HepG2 (cell line): ENCODE results near the gene RSL1D1. TPM values are rescaled to one million over a fixed set of nuclear protein-coding genes. Genes with fewer than 3 reads are reported as not detected.

Experiments used
- AHR ChIP-seq: IDR thresholded peaks from 2 replicates; pipeline ENCODE4 v1.6.1; 2018; ENCODE audit warnings: missing genetic modification reagents, missing compliant biosample characterization
- ATF1 ChIP-seq: IDR thresholded peaks from 2 replicates; pipeline ENCODE4 v1.6.1; 2016; ENCODE audit warnings: mild to moderate bottlenecking, control low read depth
- BHLHE40 ChIP-seq: IDR thresholded peaks from 2 replicates; pipeline ENCODE4 v1.6.1; 2011; ENCODE audit warnings: low read length, improper control_type of control experiment
- DDIT3 ChIP-seq: sonication (generic); formaldehyde crosslinking; IDR thresholded peaks from 2 replicates; pipeline ENCODE4 v1.4.0; 2020; ENCODE audit warnings: mild to moderate bottlenecking, missing genetic modification reagents
- HIVEP1 ChIP-seq: sonication (generic); formaldehyde crosslinking; IDR thresholded peaks from 2 replicates; pipeline ENCODE4 v1.4.0; 2020; ENCODE audit warnings: mild to moderate bottlenecking, missing genetic modification reagents
- JUND ChIP-seq: sonication (generic); formaldehyde crosslinking; IDR thresholded peaks from 2 replicates; pipeline ENCODE4 v1.8.0; 2022; ENCODE audit warnings: mild to moderate bottlenecking, missing genetic modification reagents
- KDM1A ChIP-seq: IDR thresholded peaks from 2 replicates; pipeline ENCODE4 v1.6.1; 2016; ENCODE audit warnings: missing compliant biosample characterization
- MTERF4 ChIP-seq: sonication (generic); formaldehyde crosslinking; IDR thresholded peaks from 2 replicates; pipeline ENCODE4 v1.8.0; 2023; ENCODE audit warnings: mild to moderate bottlenecking, missing genetic modification reagents
- NCOA1 ChIP-seq: sonication (generic); formaldehyde crosslinking; IDR thresholded peaks from 2 replicates; pipeline ENCODE4 v1.9.0; 2021; ENCODE audit warnings: missing genetic modification reagents
- NFE2 ChIP-seq: sonication (generic); formaldehyde crosslinking; IDR thresholded peaks from 2 replicates; pipeline ENCODE4 v1.4.0; 2020; ENCODE audit warnings: missing genetic modification reagents
- POGZ ChIP-seq: sonication (generic); formaldehyde crosslinking; IDR thresholded peaks from 2 replicates; pipeline ENCODE4 v1.4.0; 2020; ENCODE audit warnings: mild to moderate bottlenecking, missing genetic modification reagents
- RBM22 ChIP-seq: fragments of 200-400 bp; formaldehyde crosslinking; optimal IDR thresholded peaks from 2 replicates; pipeline ENCODE3; 2017; ENCODE audit warnings: mild to moderate bottlenecking, low read length, moderate library complexity
- REL ChIP-seq: sonication (generic); formaldehyde crosslinking; conservative IDR thresholded peaks from 2 replicates; pipeline ENCODE4 v1.8.0; 2022; ENCODE audit warnings: mild to moderate bottlenecking, missing genetic modification reagents, moderate library complexity
- SMC3 ChIP-seq: IDR thresholded peaks from 2 replicates; pipeline ENCODE4 v1.6.1; 2011; ENCODE audit warnings: low read length, improper control_type of control experiment
- TAF15 ChIP-seq: fragments of 200-400 bp; formaldehyde crosslinking; IDR thresholded peaks from one replicate; pipeline ENCODE4 v1.6.1; 2018; ENCODE audit warnings: mild to moderate bottlenecking, low read depth, low read length; ENCODE audit not compliant: poor library complexity, severe bottlenecking
- ZFP82 ChIP-seq: sonication (generic); formaldehyde crosslinking; IDR thresholded peaks from 2 replicates; pipeline ENCODE4 v1.5.1; 2020; ENCODE audit warnings: mild to moderate bottlenecking, missing genetic modification reagents, borderline replicate concordance
- ZMAT3 ChIP-seq: sonication (generic); formaldehyde crosslinking; conservative IDR thresholded peaks from 2 replicates; pipeline ENCODE4 v1.7.0; 2021; ENCODE audit warnings: missing genetic modification reagents
- ZNF329 ChIP-seq: sonication (generic); formaldehyde crosslinking; IDR thresholded peaks from 2 replicates; pipeline ENCODE4 v1.9.0; 2021; ENCODE audit warnings: low read depth, mild to moderate bottlenecking, missing genetic modification reagents
- ZNF547 ChIP-seq: sonication (generic); formaldehyde crosslinking; IDR thresholded peaks from 2 replicates; pipeline ENCODE4 v1.5.1; 2020; ENCODE audit warnings: mild to moderate bottlenecking, missing genetic modification reagents
- ZNF572 ChIP-seq: sonication (generic); formaldehyde crosslinking; IDR thresholded peaks from 2 replicates; pipeline ENCODE4 v1.5.1; 2020; ENCODE audit warnings: mild to moderate bottlenecking, missing genetic modification reagents
- ZSCAN25 ChIP-seq: sonication (generic); formaldehyde crosslinking; IDR thresholded peaks from 2 replicates; pipeline ENCODE4 v1.8.0; 2022; ENCODE audit warnings: mild to moderate bottlenecking, missing genetic modification reagents
- ZSCAN29 ChIP-seq: sonication (generic); formaldehyde crosslinking; conservative IDR thresholded peaks from 2 replicates; pipeline ENCODE4 v1.4.0; 2020; ENCODE audit warnings: mild to moderate bottlenecking, missing genetic modification reagents
- polyA plus RNA-seq, 8 experiments: library from polyadenylated mRNA; depleted of rRNA in 3 of 8; stranded (reverse) in 7 of 8; unstranded in 1 of 8; fragments of >200 nt; fragmentation: Illumina TruSeq in 4 of 8; extraction: Trizol in 4 of 8; gene quantifications; 2 replicates each; pipeline versions ENCODE4 v1.2.1 to v1.2.3, GENCODE V29; 2011 to 2016; ENCODE audit warnings: low read depth in 4 of 8, missing spikeins in 1 of 8, mixed read lengths in 1 of 8; ENCODE audit not compliant: insufficient read depth in 1 of 8
- total RNA-seq, 5 experiments: library from RNA; depleted of rRNA; stranded (reverse); fragments of >200 nt; fragmentation: Illumina TruSeq; extraction: Trizol; gene quantifications; 2 replicates each; pipeline ENCODE4 v1.2.3, GENCODE V29; 2016; ENCODE audit warnings: low read depth in 1 of 5
- TF ChIP-seq, protein P1 (sequence below): sonication (generic); formaldehyde crosslinking; IDR thresholded peaks from 2 replicates; pipeline ENCODE4 v1.4.0; 2020; ENCODE audit warnings: missing genetic modification reagents, mild to moderate bottlenecking, borderline replicate concordance

The RSL1D1 gene
- total and polyA plus RNA-seq, 2 of the 13 experiments (the other 11 are each of a cell fraction or from before 2014, with no cell fraction given): 187 to 343 TPM

GRCh38 chr16:11796227-11797165 is 54.8 kb downstream of the RSL1D1 start (continued):
- TF ChIP-seq ZSCAN29 (CRISPR knock-in tag): no peak
- 0 out of 2 replicates have a peak, but pooled peaks have one; percentile 32 for TF ChIP-seq REL (CRISPR knock-in tag)
- TF ChIP-seq AHR (CRISPR knock-in tag): no peak
- TF ChIP-seq ZSCAN25: no peak
- TF ChIP-seq RBM22: no peak
- TF ChIP-seq, protein P1, sequence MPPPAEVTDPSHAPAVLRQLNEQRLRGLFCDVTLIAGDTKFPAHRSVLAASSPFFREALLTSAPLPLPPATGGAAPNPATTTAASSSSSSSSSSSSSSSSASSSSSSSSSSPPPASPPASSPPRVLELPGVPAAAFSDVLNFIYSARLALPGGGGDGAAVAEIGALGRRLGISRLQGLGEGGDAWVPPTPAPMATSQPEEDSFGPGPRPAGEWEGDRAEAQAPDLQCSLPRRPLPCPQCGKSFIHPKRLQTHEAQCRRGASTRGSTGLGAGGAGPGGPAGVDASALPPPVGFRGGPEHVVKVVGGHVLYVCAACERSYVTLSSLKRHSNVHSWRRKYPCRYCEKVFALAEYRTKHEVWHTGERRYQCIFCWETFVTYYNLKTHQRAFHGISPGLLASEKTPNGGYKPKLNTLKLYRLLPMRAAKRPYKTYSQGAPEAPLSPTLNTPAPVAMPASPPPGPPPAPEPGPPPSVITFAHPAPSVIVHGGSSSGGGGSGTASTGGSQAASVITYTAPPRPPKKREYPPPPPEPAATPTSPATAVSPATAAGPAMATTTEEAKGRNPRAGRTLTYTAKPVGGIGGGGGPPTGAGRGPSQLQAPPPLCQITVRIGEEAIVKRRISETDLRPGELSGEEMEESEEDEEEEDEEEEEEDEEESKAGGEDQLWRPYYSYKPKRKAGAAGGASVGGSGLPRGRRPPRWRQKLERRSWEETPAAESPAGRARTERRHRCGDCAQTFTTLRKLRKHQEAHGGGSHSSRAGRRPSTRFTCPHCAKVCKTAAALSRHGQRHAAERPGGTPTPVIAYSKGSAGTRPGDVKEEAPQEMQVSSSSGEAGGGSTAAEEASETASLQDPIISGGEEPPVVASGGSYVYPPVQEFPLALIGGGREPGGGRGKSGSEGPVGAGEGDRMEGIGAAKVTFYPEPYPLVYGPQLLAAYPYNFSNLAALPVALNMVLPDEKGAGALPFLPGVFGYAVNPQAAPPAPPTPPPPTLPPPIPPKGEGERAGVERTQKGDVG (CRISPR knock-in tag): peak; percentile 73; the same call in 1 of the 2 replicates
- no peak for TF ChIP-seq SMC3
- TF ChIP-seq TAF15: peak; percentile 99
- TF ChIP-seq NFE2: no peak
- TF ChIP-seq JUND (CRISPR knock-in tag): no peak
- peak; percentile 50 for TF ChIP-seq HIVEP1 (CRISPR knock-in tag)
- TF ChIP-seq KDM1A: no peak
- TF ChIP-seq POGZ (CRISPR knock-in tag): 0 out of 2 replicates have a peak, but pooled peaks have one; percentile 22
- no peak for TF ChIP-seq ATF1 (CRISPR knock-in tag)
- 0 out of 2 replicates have a peak, but pooled peaks have one; percentile 47 for TF ChIP-seq NCOA1 (CRISPR knock-in tag)
- TF ChIP-seq ZMAT3 (CRISPR knock-in tag): no peak; the same call in 1 of the 2 replicates
- no peak for TF ChIP-seq DDIT3
- TF ChIP-seq ZNF329: no peak
- no peak; the same call in 1 of the 2 replicates for TF ChIP-seq ZNF547 (CRISPR knock-in tag)
- TF ChIP-seq ZNF572: no peak
- TF ChIP-seq ZFP82 (CRISPR knock-in tag): no peak
- TF ChIP-seq MTERF4 (CRISPR knock-in tag): no peak
- no peak for TF ChIP-seq BHLHE40
